SKM-1 treated with dmso at 0.1 percent for 144 hours (cell line): Measurements from ENCODE around the gene STAU1.
"Not testable (repeated sequence)": the region's sequence is repeated elsewhere in the genome, so short reads cannot be mapped to it uniquely, and the experiment has no call there.

Experiments used
- DNase-seq: peaks from one replicate; lab custom pipeline; 2025; ENCODE audit not compliant: unreplicated experiment; lab: John Stamatoyannopoulos, UW

Gene STAU1

GRCh38 chr20:49203746-49204145 is 15.6 kb upstream of the STAU1 start:
- no peak for DNase-seq

GRCh38 chr20:49203011-49203410 is 14.9 kb upstream of the STAU1 start:
- no peak for DNase-seq

- DNase-seq: no peak
Observed at GRCh38 chr20:49199729-49200293, 11.7 kb upstream of the STAU1 start.

GRCh38 chr20:49192944-49193518 is 4.9 kb upstream of the STAU1 start:
- DNase-seq: not testable (repeated sequence)

GRCh38 chr20:49187330-49187850 is 744 bp downstream of the STAU1 start:
- no peak for DNase-seq

GRCh38 chr20:49186535-49187329 is 1.4 kb downstream of the STAU1 start:
- peak; percentile 39 for DNase-seq

GRCh38 chr20:49185071-49185761 is 2.9 kb downstream of the STAU1 start:
- no peak for DNase-seq

GRCh38 chr20:49184691-49185070 is 3.5 kb downstream of the STAU1 start:
- DNase-seq: no peak

GRCh38 chr20:49184084-49184501 is 4.0 kb downstream of the STAU1 start:
- not testable (repeated sequence) for DNase-seq

- DNase-seq: no peak
Observed at GRCh38 chr20:49183444-49183843, 4.7 kb downstream of the STAU1 start.

- DNase-seq: no peak
Observed at GRCh38 chr20:49181265-49181877, 6.8 kb downstream of the STAU1 start.

- DNase-seq: no peak
Observed at GRCh38 chr20:49179368-49180277, 8.5 kb downstream of the STAU1 start.

GRCh38 chr20:49174183-49174582 is 14.0 kb downstream of the STAU1 start:
- no peak for DNase-seq

GRCh38 chr20:49172413-49172812 is 15.7 kb downstream of the STAU1 start:
- DNase-seq: no peak

GRCh38 chr20:49171909-49172308 is 16.2 kb downstream of the STAU1 start:
- no peak for DNase-seq

- no peak for DNase-seq
Observed at GRCh38 chr20:49170714-49171113, 17.4 kb downstream of the STAU1 start.

- DNase-seq: no peak
Observed at GRCh38 chr20:49169547-49169946, 18.6 kb downstream of the STAU1 start.

- DNase-seq: not testable (repeated sequence)
Observed at GRCh38 chr20:49168864-49169263, 19.3 kb downstream of the STAU1 start.

- DNase-seq: no peak
Observed at GRCh38 chr20:49167811-49168507, 20.2 kb downstream of the STAU1 start.
